B cell (primary cell): Measurements from ENCODE around the gene VWA8. TPM values are rescaled to one million over a fixed set of nuclear protein-coding genes. Genes with fewer than 3 reads are reported as not detected.

Source experiments
- ATAC-seq: fragments of 200-7000 bp; cut with Tn5 transposase; one replicate; pipeline ENCODE4 v1.10.0; 2021; ENCODE audit warnings: low read depth, mild to moderate bottlenecking, moderate number of reproducible peaks, moderate library complexity
- CTCF ChIA-PET: fragments of 350-600 bp; sonication (Branson Sonifier 250); formaldehyde crosslinking; loops from one replicate; lab custom pipeline; 2021; ENCODE audit warnings: antibody characterized with exemption, inconsistent platforms; lab: Charles Lee
- POLR2A ChIA-PET: fragments of 350-600 bp; sonication (Branson Sonifier 250); formaldehyde crosslinking; loops from one replicate; lab custom pipeline; 2021; ENCODE audit warnings: antibody characterized with exemption; lab: Charles Lee
- DNase-seq: peaks from one replicate; pipeline ENCODE4 v3.0.0; 2013
- H2AFZ ChIP-seq: 2 replicates; pipeline ENCODE4 v1.6.1; 2012; ENCODE audit warnings: mild to moderate bottlenecking, low read depth, low read length; ENCODE audit not compliant: insufficient read depth, poor library complexity, severe bottlenecking
- H3K27ac ChIP-seq, 2 donors: 1 replicate in 1 of 2; 2 replicates in 1 of 2; pipeline ENCODE4 v1.5.1; 2012 to 2013; ENCODE audit warnings: low read length in 2 of 2, mild to moderate bottlenecking in 2 of 2, moderate library complexity in 1 of 2
- H3K27me3 ChIP-seq, 4 experiments: fragments of 200-600 bp in 1 of 4; sonication (generic) in 1 of 4; replicated peaks in 1 of 4; 1 replicate in 2 of 4; 2 replicates in 2 of 4; pipeline versions ENCODE4 v1.6.1 to v1.7.0; 2013 to 2016; ENCODE audit warnings: low read length in 3 of 4, mild to moderate bottlenecking in 2 of 4, mixed read lengths in 1 of 4, moderate library complexity in 1 of 4; ENCODE audit not compliant: insufficient read depth in 4 of 4, control insufficient read depth in 3 of 4; ENCODE audit errors: control extremely low read depth in 1 of 4
- H3K36me3 ChIP-seq, 2 experiments: replicated peaks in 1 of 2; 1 replicate in 1 of 2; 2 replicates in 1 of 2; pipeline versions ENCODE4 v1.6.1 to v1.7.1; 2013; ENCODE audit warnings: low read length in 1 of 2; ENCODE audit not compliant: insufficient read depth in 2 of 2, control insufficient read depth in 1 of 2; ENCODE audit errors: control extremely low read depth in 1 of 2, extremely low read depth in 1 of 2
- H3K4me1 ChIP-seq, 2 donors: fragments of 200-600 bp in 1 of 2; sonication (generic) in 1 of 2; 1 replicate in 1 of 2; 2 replicates in 1 of 2; pipeline versions ENCODE4 v1.5.1 to v1.6.1; 2013 to 2017; ENCODE audit warnings: low read length in 2 of 2; ENCODE audit not compliant: control insufficient read depth in 2 of 2, insufficient read depth in 2 of 2
- H3K4me2 ChIP-seq: replicated peaks from 2 replicates; pipeline ENCODE3; 2012; ENCODE audit warnings: mild to moderate bottlenecking, low read depth, low read length; ENCODE audit not compliant: poor library complexity, severe bottlenecking
- H3K4me3 ChIP-seq, 5 experiments: fragments of 200-600 bp in 1 of 5; sonication (generic) in 1 of 5; 1 replicate in 3 of 5; 2 replicates in 2 of 5; pipeline versions ENCODE4 v1.5.1 to v1.7.0; 2011 to 2016; ENCODE audit warnings: low read length in 4 of 5, mild to moderate bottlenecking in 4 of 5, low read depth in 2 of 5, control low read depth in 1 of 5, moderate library complexity in 1 of 5; ENCODE audit not compliant: insufficient read depth in 1 of 5; ENCODE audit errors: control extremely low read depth in 1 of 5, extremely low read depth in 1 of 5
- H3K79me2 ChIP-seq: fragments of 200-600 bp; sonication (generic); one replicate; pipeline ENCODE4 v1.6.0; 2016; ENCODE audit warnings: low read length; ENCODE audit not compliant: control insufficient read depth, insufficient read depth
- H3K9ac ChIP-seq: fragments of 200-600 bp; sonication (generic); 2 replicates; pipeline ENCODE4 v1.6.1; 2017; ENCODE audit warnings: mild to moderate bottlenecking, low read length, moderate library complexity
- H3K9me3 ChIP-seq, 3 donors: one replicate each; pipeline versions ENCODE4 v1.6.1 to v1.7.1; 2013; ENCODE audit warnings: low read length in 2 of 3; ENCODE audit not compliant: control insufficient read depth in 2 of 3, insufficient read depth in 1 of 3; ENCODE audit errors: control extremely low read depth in 1 of 3
- H4K20me1 ChIP-seq: 2 replicates; pipeline ENCODE4 v1.6.0; 2012; ENCODE audit warnings: mild to moderate bottlenecking, low read length; ENCODE audit not compliant: insufficient read depth, control insufficient read depth, poor library complexity, severe bottlenecking
- H3K27ac Mint-ChIP-seq: one replicate; pipeline ENCODE4 v1.8.0; 2021; ENCODE audit warnings: mixed read lengths
- H3K27me3 Mint-ChIP-seq: one replicate; pipeline ENCODE4 v1.8.0; 2021; ENCODE audit warnings: mixed read lengths
- H3K4me1 Mint-ChIP-seq: one replicate; pipeline ENCODE4 v1.8.0; 2021; ENCODE audit warnings: mixed read lengths
- H3K4me3 Mint-ChIP-seq: one replicate; pipeline ENCODE4 v1.8.0; 2021; ENCODE audit warnings: mixed read lengths
- H3K9me3 Mint-ChIP-seq: one replicate; pipeline ENCODE4 v1.8.0; 2022; ENCODE audit warnings: mixed read lengths; ENCODE audit not compliant: insufficient read depth
- CTCF ChIP-seq: fragments of 200-600 bp; IDR thresholded peaks from one replicate; pipeline ENCODE4 v1.8.0; 2022; ENCODE audit warnings: antibody characterized with exemption, mild to moderate bottlenecking
- EZH2 ChIP-seq: IDR thresholded peaks from 2 replicates; pipeline ENCODE4 v1.6.1; 2012; ENCODE audit warnings: borderline replicate concordance, low read depth, mild to moderate bottlenecking, moderate library complexity, low read length; ENCODE audit not compliant: insufficient read depth, poor library complexity, severe bottlenecking
- WGBS: methylation state at CpG from one replicate; pipeline ENCODE4 v1.1.5; 2013; ENCODE audit warnings: missing lambda C conversion rate; ENCODE audit not compliant: insufficient coverage; 5-methylcytosine and 5-hydroxymethylcytosine counted together
- intact Hi-C: fragments of 100-400 bp; cut with micrococcal nuclease; formaldehyde crosslinking; loops from one replicate; pipeline ENCODE4 v1.10.0; 2022
- polyA plus RNA-seq: library from polyadenylated mRNA; depleted of rRNA; stranded (reverse); fragments of >200 nt; gene quantifications from 2 replicates; pipeline ENCODE4 v1.2.3, GENCODE V29; 2012
- total RNA-seq, 2 donors: library from RNA; stranded (reverse); fragments of 120-200 nt in 1 of 2; gene quantifications; 1 replicate in 1 of 2; 2 replicates in 1 of 2; pipeline versions ENCODE4 v1.2.3 to v1.2.4, GENCODE V29; 2013 to 2022

The VWA8 gene
- total and polyA plus RNA-seq, 2 donors (not counting 1 experiment from before 2014, with no cell fraction given): 6.0 to 19.7 TPM

DNA sequence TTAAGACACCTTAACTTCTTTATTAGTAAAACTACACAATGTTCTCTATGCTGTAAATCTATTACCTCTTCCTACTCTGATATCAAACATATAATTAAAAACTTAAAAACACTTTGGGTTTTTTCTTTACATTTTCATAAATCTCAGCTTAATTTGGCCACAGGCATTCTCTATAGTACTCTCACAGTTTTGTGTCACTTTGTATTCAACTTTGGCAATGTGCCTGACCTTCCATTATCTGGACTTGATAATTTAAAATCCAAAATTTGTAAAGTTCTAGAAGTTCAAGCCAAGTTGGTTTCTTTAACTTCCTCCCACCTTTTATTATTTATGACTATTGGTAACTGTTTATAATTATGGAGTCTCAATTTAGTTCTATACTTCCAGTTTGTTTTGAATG is 46.4 kb downstream of the VWA8 start:
- H3K36me3 ChIP-seq: peaks cover 0 to 2% of the 10 kb centered on the region in 2 experiments
- DNase-seq: no peak
- peaks cover 21% of the 10 kb centered on the region for H3K79me2 ChIP-seq
- intact Hi-C loops: no loop called here
- peaks cover 11% of the 10 kb centered on the region for H4K20me1 ChIP-seq
- no peaks in the 10 kb centered on the region for H3K27me3 Mint-ChIP-seq
- no peaks in the 10 kb centered on the region for H3K9me3 ChIP-seq
- H3K9ac ChIP-seq: no peak overlapping the region
- peaks cover 26% of the 10 kb centered on the region for H3K4me1 Mint-ChIP-seq
- ChIA-PET CTCF (no interaction called here), POLR2A (no interaction called here)
- TF ChIP-seq EZH2 (no peak), CTCF (no peak)
- H3K4me3 ChIP-seq: no peak overlapping the region
- H3K27ac ChIP-seq: no peak overlapping the region
- no peak overlapping the region for H3K4me2 ChIP-seq
- H2AFZ ChIP-seq: no peak overlapping the region
- no peak overlapping the region for H3K27ac Mint-ChIP-seq
- no peaks in the 10 kb centered on the region for H3K9me3 Mint-ChIP-seq
- H3K4me3 Mint-ChIP-seq: no peak overlapping the region
- no peak for ATAC-seq
- H3K4me1 ChIP-seq: peaks cover 12 to 21% of the 10 kb centered on the region in 2 donors
- H3K27me3 ChIP-seq: no peaks in the 10 kb centered on the region

DNA sequence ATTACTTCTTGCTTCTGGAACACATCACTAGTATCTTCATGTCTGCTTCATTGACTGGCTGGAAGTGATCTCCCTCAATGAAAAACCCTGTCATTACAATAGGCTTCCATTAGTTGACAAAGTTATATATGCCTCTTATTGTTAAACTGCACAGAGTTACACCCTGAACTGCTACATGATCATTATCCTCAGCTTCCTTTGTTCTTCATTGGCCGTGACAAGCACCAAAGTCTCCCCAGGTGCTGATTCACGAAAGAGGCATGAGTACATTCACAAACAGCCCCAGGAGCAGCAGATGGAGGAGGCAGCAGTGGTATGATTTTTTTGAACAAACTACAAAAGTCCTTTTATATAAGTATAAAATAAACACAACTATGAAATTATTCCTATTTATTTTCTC is 51.4 kb downstream of the VWA8 start:
- Histone ChIP-seq H3K9ac (no peak overlapping the region), H3K4me3 (no peak overlapping the region), H3K36me3 (peaks cover 0 to 9% of the 10 kb centered on the region in 2 experiments), H3K4me1 (no peaks in the 10 kb centered on the region), H2AFZ (no peak overlapping the region), H3K27ac (no peak overlapping the region), H3K9me3 (no peaks in the 10 kb centered on the region), H4K20me1 (no peaks in the 10 kb centered on the region), H3K79me2 (no peaks in the 10 kb centered on the region), H3K4me2 (no peak overlapping the region), H3K27me3 (no peaks in the 10 kb centered on the region)
- Mint-ChIP-seq H3K27ac (no peak overlapping the region), H3K27me3 (no peaks in the 10 kb centered on the region), H3K4me3 (no peak overlapping the region), H3K4me1 (no peaks in the 10 kb centered on the region), H3K9me3 (no peaks in the 10 kb centered on the region)
- ChIA-PET POLR2A (no interaction called here), CTCF (no interaction called here)
- WGBS: no CpG with 5 or more reads among the region's 2 CpGs
- TF ChIP-seq EZH2 (no peak), CTCF (no peak)
- no peak for DNase-seq
- no peak for ATAC-seq
- intact Hi-C loops: loop anchor here (10.0 kb wide), 1 partner anchor 555 kb away; no protein-coding TSS in a partner anchor
